ENCODE data around the gene PSMG2.
A peak's percentile ranks its signal among the peaks of the same experiment; 100 is the strongest.

Gene PSMG2

GRCh38 chr18:12703096-12703567 is 290 bp downstream of the PSMG2 start:
- Histone ChIP-seq H3K79me2 (ENCODE audit: insufficient read depth, low read length) (peaks cover 51% of the 10 kb centered on the region), H2AFZ (ENCODE audit: low read length) (peak overlapping the region; percentile 11), H3K4me1 (ENCODE audit: insufficient read depth, low read length, severe bottlenecking) (peaks cover 32% of the 10 kb centered on the region), H3K27me3 (ENCODE audit: insufficient read depth, low read length) (no peaks in the 10 kb centered on the region), H3K9me2 (ENCODE audit: low read depth, low read length) (no peaks in the 10 kb centered on the region), H3K36me3 (ENCODE audit: insufficient read depth, low read length) (peaks cover 58% of the 10 kb centered on the region), H3K9ac (ENCODE audit: low read length) (peak overlapping the region; percentile 88), H3K4me2 (ENCODE audit: low read length) (peak overlapping the region; percentile 70), H4K20me1 (ENCODE audit: insufficient read depth, low read length) (peaks cover 4% of the 10 kb centered on the region; the same call in 1 of the 2 replicates), H3K27ac (ENCODE audit: low read depth, low read length, poor library complexity, severe bottlenecking) (peak overlapping the region; percentile 79), H3K4me3 (ENCODE audit: low read depth, low read length, poor library complexity, severe bottlenecking) (peak overlapping the region; percentile 80), H3K9me3 (ENCODE audit: low read length) (no peaks in the 10 kb centered on the region), H3F3A (ENCODE audit: insufficient read depth, low read length) (no peaks in the 10 kb centered on the region)
- TF ChIP-seq EZH2 (IDR thresholded peaks at IDR 0.05; ENCODE audit: borderline replicate concordance, low read length), result no peak
- TF ChIP-seq CTCF (IDR thresholded peaks at IDR 0.05; ENCODE audit: low read length), result 0 out of 2 replicates have a peak, but pooled peaks have one; percentile 5

DNA sequence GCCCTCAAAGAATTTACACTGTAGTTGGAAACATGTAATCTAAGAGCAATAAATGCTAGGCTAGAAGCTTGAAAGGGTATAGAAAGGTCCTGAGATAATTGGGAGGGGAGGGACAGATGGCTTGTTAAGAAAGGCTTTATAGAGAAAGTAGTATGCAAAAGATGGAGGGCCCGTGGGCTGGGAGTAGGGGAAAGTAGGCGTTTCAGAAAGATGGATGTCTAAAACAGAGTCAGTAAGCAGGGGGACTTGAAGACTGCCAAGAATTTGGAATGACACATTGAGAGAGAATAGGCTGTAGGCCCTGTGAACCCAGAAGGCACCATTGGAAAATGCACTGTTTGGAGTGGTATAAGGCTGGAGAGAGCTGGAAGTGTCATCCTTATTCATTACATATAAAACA is 822 bp downstream of the PSMG2 start:
- Histone ChIP-seq H3K4me2 (ENCODE audit: low read length) (peak overlapping the region; percentile 70), H3K27me3 (ENCODE audit: insufficient read depth, low read length) (no peaks in the 10 kb centered on the region), H3K9me2 (ENCODE audit: low read depth, low read length) (no peaks in the 10 kb centered on the region), H3K27ac (ENCODE audit: low read depth, low read length, poor library complexity, severe bottlenecking) (peak overlapping the region; percentile 79), H3K9me3 (ENCODE audit: low read length) (no peaks in the 10 kb centered on the region), H3K36me3 (ENCODE audit: insufficient read depth, low read length) (peaks cover 58% of the 10 kb centered on the region), H3K9ac (ENCODE audit: low read length) (peak overlapping the region; percentile 88), H4K20me1 (ENCODE audit: insufficient read depth, low read length) (peaks cover 4% of the 10 kb centered on the region; the same call in 1 of the 2 replicates), H3K4me3 (ENCODE audit: low read depth, low read length, poor library complexity, severe bottlenecking) (peak overlapping the region; percentile 80), H3F3A (ENCODE audit: insufficient read depth, low read length) (no peaks in the 10 kb centered on the region), H2AFZ (ENCODE audit: low read length) (no peak overlapping the region), H3K4me1 (ENCODE audit: insufficient read depth, low read length, severe bottlenecking) (peaks cover 32% of the 10 kb centered on the region), H3K79me2 (ENCODE audit: insufficient read depth, low read length) (peaks cover 51% of the 10 kb centered on the region)
- no peak for TF ChIP-seq EZH2 (IDR thresholded peaks at IDR 0.05; ENCODE audit: borderline replicate concordance, low read length)
- TF ChIP-seq CTCF (IDR thresholded peaks at IDR 0.05; ENCODE audit: low read length), result no peak

GRCh38 chr18:12711446-12711845 is 8.6 kb downstream of the PSMG2 start:
- TF ChIP-seq EZH2 (IDR thresholded peaks at IDR 0.05; ENCODE audit: borderline replicate concordance, low read length), result no peak
- no peak for TF ChIP-seq CTCF (IDR thresholded peaks at IDR 0.05; ENCODE audit: low read length)
- H3K9me3 ChIP-seq (ENCODE audit: low read length), result no peaks in the 10 kb centered on the region
- H4K20me1 ChIP-seq (ENCODE audit: insufficient read depth, low read length), result no peaks in the 10 kb centered on the region
- H3K4me1 ChIP-seq (ENCODE audit: insufficient read depth, low read length, severe bottlenecking), result no peaks in the 10 kb centered on the region
- H3K4me2 ChIP-seq (ENCODE audit: low read length), result no peak overlapping the region
- no peaks in the 10 kb centered on the region for H3K79me2 ChIP-seq (ENCODE audit: insufficient read depth, low read length)
- no peak overlapping the region for H3K9ac ChIP-seq (ENCODE audit: low read length)
- H3K4me3 ChIP-seq (ENCODE audit: low read depth, low read length, poor library complexity, severe bottlenecking), result no peak overlapping the region
- no peak overlapping the region for H2AFZ ChIP-seq (ENCODE audit: low read length)
- no peaks in the 10 kb centered on the region for H3K9me2 ChIP-seq (ENCODE audit: low read depth, low read length)
- peaks cover 90% of the 10 kb centered on the region for H3K36me3 ChIP-seq (ENCODE audit: insufficient read depth, low read length)
- H3K27me3 ChIP-seq (ENCODE audit: insufficient read depth, low read length), result no peaks in the 10 kb centered on the region
- H3F3A ChIP-seq (ENCODE audit: insufficient read depth, low read length), result no peaks in the 10 kb centered on the region
- H3K27ac ChIP-seq (ENCODE audit: low read depth, low read length, poor library complexity, severe bottlenecking), result no peak overlapping the region

Measured in OCI-LY1 (cell line).